HG02759 (cell line): Measurements from ENCODE around the gene OR8B4.
A peak's percentile ranks its signal among the peaks of the same experiment; 100 is the strongest.
"Not testable (repeated sequence)": the region's sequence is repeated elsewhere in the genome, so short reads cannot be mapped to it uniquely, and the experiment has no call there.

ENCODE experiments used
- ATAC-seq: cut with Tn5 transposase; IDR thresholded peaks from one replicate; pipeline ENCODE4 v1.9.1; 2021; ENCODE audit warnings: mild to moderate bottlenecking, moderate library complexity; ENCODE audit not compliant: unreplicated experiment

Gene OR8B4

DNA sequence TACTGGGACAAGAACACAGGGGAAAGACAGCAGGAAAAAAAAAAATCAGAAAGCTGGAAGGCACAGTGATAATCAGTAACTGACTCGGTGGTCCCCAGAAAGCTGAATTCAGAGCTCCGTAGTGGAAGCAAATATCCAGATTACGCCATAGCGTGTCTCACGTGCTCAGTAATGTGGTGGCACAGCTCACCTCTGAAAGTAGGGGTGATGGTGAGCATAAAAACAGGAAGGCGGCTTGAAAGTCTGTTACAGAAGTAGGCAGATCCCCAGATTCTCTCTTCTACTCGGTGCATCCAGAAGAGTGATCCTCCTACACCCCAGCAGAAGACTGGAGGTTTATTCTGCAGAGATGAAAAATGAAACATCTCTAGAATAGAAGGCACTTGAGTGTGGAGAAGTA, 14.8 kb downstream of the OR8B4 start:
- ATAC-seq, result no peak

DNA sequence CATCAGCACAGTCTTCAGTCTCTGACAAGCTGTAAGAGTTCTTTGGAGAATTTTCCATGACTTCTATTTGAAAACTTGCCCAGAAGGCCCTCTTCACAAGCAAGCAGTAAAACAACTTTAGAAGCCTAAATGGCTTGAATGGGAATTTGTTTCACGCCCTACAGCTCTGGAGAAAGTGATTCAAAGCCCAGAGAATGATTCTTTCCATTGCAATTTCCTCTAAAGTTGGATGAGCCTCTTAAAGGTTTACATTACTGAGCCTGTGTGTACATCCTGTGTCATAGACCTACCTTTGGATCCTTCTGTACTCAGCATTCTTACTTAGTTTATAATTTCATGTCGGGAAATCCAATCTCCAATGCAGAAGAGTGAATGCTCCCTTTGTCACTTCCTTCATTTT, 19.1 kb downstream of the OR8B4 start:
- no peak for ATAC-seq

DNA sequence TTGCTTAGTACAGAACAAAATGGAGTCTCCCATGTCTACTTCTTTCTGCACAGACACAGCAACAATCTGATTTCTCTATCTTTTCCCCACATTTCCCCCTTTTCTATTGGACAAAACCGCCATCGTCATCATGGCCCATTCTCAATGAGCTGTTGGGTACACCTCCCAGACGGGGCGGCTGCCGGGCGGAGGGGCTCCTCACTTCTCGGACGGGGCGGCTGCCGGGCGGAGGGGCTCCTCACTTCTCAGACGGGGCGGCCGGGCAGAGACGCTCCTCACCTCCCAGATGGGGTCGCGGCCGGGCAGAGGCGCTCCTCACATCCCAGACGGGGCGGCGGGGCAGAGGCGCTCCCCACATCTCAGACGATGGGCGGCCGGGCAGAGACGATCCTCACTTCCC, 21.5 kb downstream of the OR8B4 start:
- not testable (repeated sequence) for ATAC-seq

DNA sequence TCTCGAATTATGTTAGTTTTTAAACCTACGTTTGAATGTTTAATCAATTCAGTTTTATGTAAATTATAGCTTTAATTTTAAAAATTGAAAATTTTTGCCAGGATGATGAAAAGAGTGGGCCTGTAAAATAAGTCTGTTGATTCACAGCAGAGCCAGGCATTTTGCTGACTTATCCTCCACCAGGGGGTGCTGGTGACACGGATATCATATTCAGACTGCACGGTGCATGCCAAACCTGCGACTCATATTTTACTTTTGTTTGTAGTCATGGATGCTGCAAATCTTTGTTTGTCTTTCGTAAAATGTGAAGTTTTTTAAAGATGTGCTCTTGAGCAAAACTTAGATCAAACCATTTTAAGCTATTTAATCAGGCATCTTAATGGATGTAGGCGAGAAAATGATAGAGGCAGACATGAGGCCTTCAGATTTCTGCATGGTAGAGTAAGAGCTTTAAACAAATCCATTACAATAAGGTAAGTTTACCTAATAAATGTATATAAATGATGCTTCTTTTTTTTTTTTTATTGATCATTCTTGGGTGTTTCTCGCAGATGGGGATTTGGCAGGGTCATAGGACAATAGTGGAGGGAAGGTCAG, 22.2 kb downstream of the OR8B4 start:
- peak; percentile 79 for ATAC-seq

DNA sequence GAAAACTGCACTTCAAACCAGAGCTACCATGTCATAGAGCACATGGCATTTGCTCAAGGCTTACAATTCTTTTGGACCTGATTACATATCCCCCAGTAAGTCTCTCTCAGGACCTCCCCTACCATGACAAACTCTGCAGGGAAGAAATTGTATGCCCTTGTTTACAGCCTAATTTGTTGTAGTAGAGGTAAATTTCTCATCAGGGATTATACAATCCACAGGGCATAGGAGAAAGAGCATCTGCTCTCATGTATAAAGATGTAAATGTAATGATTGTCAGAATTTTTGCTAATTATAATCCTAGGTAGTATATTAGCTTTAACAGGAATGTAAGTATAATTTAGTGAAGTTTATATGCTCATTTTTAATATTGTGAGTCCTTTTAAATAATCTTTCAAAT, 25.7 kb downstream of the OR8B4 start, which contains the start of gene OR8B3:
Gene OR8B3, minus strand, starts transcription at position 101 of the 400 bp plus-strand sequence. CDS start 1,673 bp downstream, outside the sequence.
- no peak for ATAC-seq

DNA sequence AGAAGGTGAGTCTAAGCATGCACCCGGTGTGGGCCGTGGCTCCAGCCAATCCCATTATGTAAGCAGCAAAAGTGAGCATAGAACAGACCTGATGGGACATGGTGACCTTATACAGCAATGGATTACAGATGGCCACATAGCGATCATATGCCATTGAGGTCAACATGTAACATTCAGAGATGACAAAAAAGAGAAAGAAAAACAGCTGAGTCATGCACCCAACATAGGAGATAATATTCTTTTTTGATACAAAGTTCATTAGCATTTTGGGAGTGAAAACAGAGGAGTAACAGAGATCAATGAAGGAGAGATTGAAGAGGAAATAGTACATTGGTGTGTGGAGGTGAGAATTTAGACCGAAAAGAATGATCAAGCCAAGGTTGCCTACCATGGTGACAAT, 27.8 kb downstream of the OR8B4 start:
- not testable (repeated sequence) for ATAC-seq

DNA sequence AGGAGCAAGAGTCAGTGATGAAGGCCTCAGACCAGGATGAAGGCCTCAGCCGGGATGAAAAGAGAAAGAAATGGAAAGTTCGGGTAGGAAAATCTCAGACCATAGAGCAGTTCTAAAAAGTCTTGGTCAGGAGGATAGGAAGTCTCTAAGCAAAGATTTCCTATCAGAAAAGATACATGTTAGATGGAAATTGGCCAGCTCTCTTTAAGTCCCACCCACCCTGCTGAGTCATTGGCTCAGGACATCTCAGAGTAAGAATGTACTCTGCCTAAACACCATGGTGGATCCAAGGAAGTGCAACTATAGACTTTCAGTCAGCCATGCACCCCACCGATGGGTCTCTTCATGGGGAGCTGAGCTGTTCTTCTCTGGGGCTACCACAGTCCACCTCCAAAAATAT, 30.3 kb downstream of the OR8B4 start:
- no peak for ATAC-seq

DNA sequence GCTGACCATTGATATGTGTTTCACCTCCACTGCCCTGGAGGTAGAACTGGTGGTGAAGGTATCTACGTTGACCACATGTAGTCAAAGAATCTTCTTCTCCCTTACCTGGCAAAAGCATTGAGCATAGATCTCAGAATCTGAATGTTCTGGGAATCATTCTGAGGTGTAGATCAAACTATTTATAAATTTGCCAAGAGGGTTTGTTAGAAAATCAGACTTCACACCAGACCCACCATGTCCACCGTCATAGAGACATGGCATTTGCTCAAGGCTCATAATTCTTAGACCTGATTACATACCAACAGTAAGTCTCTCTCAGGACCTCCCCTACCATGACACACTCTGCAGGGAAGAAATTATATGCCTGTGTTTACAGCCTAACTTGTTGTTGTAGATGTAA, 40.3 kb downstream of the OR8B4 start, which contains the start of gene OR8B2:
Gene OR8B2, minus strand, starts transcription at position 101 of the 400 bp plus-strand sequence. CDS start 1,156 bp downstream, outside the sequence.
- no peak for ATAC-seq

DNA sequence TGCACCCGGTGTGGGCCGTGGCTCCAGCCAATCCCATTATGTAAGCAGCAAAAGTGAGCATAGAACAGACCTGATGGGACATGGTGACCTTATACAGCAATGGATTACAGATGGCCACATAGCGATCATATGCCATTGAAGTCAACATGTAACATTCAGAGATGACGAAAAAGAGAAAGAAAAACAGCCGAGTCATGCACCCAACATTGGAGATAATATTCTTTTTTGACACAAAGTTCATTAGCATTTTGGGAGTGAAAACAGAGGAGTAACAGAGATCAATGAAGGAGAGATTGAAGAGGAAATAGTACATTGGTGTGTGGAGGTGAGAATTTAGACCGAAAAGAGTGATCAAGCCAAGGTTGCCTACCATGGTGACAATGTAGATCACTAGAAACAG, 41.8 kb downstream of the OR8B4 start:
- ATAC-seq, result not testable (repeated sequence)

DNA sequence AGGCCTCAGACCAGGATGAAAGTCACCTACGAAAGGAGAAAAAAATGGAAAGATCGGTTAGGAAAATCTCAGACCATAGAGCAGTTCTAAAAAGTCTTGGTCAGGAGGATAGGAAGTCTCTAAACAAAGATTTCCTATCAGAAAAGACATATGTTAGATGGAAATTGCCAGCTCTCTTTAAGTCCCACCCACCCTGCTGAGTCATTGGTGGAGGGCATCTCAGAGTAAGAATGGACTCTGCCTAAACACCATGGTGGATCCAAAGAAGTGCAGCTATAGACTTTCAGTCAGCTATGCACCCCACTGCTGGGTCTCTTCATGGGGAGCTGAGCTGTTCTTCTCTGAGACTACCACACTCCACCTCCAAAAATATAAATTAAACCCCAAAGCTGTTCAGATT, 44.1 kb downstream of the OR8B4 start:
- ATAC-seq, result no peak

DNA sequence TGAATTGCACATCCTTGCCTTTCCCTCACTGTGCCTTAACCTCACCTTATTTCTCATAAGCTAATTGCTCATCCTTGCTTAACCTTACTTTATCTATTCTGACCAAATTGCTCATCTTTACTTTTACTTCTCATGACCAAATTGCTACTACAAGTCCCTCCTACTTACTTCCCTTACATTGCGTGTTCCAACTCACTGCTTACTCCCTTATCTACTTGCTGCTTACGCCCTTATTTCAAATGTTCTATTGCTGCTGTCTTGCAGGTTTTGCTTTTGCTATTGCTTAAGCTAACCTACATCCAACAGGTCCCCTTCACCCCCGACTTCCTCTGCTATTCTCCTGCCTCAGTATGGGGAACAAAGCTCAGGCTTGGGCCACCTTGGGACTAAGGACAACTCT, 48.4 kb downstream of the OR8B4 start:
- no peak for ATAC-seq
